ENCODE results near the gene PHF5A. TPM values are rescaled to one million over a fixed set of nuclear protein-coding genes. Genes with fewer than 3 reads are reported as not detected.
"Not testable (repeated sequence)": the region's sequence is repeated elsewhere in the genome, so short reads cannot be mapped to it uniquely, and the experiment has no call there.

The PHF5A gene
- polyA plus RNA-seq, 3 donors, result 50.2 to 59.2 (median 54.1) TPM

DNA sequence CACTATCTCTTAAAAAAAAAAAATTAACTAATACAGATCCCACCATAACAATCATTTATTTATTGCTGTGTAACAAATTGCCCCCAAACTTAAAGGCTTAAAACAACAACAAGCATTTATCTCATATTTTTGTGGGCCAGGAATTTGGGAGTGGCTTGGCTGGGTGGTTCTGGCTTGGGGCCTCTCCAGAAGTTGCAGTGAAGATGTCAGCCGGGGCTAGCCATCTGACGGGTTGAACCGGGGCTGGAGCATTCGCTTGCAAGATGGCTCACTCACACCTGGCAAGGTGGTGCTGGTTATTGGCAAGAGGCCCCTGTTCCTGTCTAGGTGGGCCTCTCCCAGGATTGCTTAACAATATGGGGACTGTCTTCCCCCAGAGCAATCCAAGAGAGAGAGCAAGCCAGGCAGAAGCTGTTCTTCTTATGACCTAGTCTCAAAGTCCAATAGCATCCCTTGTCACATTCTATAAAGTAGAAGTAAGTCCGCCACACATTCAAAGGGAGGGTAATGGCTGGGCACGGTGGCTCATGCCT is 29.9 kb upstream of the PHF5A start:
- DNase-seq, result no peak

DNA sequence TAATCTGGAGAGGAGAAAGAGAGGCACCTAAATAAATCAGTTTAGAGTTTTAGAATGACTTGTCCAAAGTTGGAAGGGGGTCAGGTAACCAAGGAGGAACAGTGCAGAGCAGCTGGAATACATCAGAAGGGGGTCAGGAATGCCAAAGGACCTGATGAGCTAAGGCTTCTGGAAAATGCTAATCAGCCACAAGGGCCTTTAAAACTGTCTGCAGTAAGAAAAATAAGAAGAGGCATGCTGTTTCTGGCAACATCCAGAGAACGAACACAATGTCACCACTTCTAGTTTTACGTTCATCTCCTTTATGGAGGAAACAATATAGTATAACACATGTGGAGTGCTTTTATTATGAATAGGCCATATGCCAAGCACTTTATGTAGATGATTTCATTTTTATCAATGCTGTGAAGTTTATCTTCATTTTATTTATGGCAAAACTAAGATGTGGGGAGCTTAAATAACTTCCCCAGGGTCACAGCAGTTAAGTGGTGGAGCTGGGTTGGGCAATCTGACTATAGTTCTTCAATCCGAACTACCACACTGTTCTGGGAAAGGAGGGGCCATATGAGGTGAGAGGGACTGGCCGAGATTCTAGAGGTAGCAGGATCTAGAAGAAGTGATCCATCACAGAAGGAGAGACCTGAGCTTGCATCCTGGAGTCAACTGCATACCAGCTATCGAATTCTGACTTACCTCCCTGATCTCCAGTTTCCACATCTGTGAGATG is 23.0 kb upstream of the PHF5A start:
- DNase-seq, result peak; percentile 54

DNA sequence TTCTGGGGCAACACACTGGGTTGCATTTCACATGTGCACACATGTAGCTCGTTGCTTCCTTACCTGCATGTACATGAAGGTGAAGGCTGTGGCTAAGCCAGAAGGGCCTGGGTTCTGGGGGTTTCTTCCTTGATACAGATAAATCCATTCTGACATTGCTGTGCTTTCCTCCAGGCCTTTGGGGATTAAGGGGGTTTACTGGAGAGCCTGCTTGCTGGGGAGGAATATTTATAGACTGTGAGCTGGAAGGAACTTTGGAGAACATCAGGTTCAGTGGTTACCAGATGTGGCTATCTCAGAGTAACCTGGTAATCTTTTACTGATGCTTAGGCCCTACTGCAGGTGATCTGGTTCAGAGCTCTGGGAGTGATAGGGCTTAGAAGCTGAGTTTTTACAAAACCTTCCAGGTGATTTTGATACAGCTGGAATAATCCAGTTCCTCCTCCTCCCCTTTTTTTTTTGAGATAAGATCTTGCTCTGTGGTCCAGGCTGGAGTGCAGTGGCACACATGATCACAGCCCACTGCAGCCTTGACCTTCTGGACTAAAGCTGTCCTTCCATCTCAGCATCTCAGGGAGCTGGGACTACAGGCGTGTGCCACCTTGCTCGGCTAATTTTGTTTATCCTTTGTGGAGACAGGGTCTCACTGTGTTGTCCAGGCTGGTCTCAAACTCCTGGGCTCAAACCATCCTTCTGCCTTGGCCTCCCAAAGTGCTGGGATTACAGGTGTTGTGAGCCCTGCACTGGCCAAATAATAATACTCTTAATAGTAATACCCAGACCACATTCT is 20.3 kb upstream of the PHF5A start:
- no peak for DNase-seq

- no peak for DNase-seq
Measured at GRCh38 chr22:41488076-41488475, 19.6 kb upstream of the PHF5A start.

DNA sequence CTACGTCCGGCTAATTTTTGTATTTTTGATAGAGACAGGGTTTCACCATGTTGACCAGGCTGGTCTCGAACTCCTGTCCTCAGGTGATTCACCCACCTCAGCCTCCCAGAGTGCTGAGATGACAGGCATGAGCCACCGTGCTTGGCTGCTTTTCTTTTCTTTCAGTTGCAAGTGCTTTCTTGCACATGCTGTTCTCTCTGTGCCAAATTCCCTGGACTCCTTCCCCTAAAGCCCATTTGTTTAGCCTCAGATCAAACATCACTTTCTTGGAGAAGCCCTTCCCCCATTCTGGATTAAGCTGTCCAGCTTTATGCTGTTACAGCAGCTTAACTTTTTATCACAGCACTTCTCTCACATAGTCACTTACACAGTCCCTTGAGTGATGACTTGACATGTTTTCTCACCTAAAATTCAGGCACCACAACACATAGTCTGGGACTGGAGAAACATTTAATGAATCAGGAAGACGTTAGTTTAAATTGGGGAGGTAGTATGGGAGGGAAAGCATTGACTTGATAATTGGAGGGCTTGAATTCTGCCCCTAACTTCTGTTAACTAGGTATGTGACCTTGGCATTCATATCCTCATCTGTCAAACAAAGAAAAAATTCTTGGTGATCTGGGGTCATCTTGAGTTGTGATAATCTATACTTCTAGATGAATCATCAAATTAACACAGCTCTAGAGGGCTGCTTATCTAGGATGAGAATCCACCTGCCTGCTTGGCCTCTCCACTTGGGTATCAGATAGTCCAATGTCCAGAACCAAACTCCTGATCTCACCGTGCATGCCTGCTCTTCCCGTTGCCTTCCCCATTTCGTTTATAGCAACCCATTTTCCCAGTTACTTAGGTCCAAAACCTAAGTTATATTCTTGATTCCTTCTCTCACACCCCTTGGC is 18.8 kb upstream of the PHF5A start:
- DNase-seq, result no peak

- no peak for DNase-seq
Measured at GRCh38 chr22:41485033-41485432, 16.5 kb upstream of the PHF5A start.

DNA sequence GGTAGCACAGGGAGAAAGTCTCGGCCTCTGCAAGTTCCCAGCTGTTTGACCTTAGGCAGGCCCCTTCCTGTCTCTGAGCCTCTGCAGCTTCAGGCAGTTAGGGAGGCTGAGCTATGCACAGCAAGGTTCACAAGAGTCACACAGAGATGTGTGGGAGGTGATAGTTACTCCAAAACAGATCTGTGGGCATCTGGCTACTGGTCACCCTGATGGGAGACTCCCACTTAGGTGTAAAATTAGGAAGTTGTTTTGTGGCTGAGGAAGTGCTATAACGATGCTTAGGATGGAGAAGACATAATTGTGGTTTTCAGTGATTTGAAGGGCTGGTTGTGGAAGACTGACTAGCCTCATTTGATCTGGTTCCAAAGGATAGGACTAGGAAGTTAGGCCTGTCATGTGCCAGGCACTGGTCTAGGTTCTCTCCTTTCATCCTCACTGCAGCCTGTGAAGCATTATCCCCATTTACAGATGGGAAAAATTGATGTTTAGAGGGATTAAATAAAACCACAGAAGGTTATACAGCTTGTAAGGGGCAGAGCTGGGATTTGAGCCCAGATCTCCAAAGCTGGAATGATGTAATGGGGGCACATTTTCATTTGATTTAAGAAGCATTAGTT is 13.9 kb upstream of the PHF5A start:
- no peak for DNase-seq

DNA sequence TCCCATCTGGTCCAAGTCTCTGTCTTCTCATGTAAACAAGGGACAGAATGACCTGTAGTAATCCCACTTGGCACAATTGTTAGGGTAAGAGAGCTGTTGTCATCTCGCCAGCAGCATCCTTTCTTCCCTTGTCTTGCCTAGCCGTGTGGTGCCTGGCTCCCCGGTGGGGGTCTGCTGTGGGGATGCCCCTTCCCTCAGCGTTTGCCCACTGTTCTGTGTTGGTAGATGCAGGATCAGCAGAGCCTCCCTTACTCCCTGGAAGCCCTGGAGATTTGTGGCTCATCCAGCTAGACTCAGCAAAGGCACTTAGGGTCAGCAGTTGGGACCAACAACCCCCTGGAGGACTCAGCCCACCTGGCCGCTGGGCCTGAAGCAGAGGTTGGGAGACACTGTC is 13.4 kb upstream of the PHF5A start:
- no peak for DNase-seq

DNA sequence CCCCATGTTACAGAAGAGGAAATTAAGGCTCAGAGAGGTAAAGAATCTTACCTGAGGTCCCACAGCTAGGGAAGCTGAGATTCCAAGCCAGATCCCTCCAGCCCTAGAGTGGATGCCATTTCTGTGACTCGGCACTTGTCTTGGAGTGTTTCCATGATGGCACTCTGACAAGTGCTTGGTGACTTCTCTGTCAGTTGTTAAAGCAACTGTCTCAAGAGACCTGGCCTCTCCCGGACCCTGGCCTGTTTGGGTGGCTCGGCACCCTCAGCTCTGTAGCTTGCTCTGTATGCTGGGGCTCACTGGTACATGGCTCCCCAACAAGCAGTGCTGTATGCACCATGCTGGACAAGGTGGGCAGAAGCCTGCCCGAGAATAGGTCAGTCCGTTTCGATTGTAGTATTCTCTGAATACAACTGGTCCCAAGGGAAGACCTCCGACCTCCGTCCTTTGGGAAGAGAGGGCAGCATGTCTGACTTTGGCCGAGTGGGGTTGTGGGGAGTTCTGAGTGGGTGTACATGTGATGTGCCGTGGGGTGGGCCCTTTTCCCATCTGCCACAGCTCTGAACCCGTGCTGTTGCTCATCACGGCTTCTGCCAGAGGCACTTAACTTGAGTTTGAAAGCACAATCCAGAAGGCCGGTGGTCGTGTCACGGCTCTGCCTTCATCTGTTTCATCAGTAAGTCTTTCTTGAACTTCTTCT is 12.8 kb upstream of the PHF5A start:
- DNase-seq, result no peak

DNA sequence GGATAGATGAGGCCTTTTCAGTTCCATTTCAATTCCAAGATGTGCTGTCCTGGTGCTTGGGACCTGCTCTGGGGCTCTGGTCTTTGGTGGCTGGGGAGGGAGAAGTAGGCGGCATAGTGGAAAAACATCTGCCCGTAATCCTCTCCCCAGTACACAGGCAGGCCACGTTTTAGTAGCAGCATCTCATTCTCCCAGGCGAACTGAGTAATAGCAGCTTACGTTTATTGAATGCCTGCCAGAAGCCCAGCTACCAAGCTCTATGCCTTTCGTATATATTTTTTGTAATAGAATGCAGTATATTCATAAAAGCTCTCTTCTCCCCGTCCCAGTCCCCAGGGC is 11.9 kb upstream of the PHF5A start:
- no peak for DNase-seq

GRCh38 chr22:41479671-41480396 is 11.3 kb upstream of the PHF5A start:
- DNase-seq, result no peak

DNA sequence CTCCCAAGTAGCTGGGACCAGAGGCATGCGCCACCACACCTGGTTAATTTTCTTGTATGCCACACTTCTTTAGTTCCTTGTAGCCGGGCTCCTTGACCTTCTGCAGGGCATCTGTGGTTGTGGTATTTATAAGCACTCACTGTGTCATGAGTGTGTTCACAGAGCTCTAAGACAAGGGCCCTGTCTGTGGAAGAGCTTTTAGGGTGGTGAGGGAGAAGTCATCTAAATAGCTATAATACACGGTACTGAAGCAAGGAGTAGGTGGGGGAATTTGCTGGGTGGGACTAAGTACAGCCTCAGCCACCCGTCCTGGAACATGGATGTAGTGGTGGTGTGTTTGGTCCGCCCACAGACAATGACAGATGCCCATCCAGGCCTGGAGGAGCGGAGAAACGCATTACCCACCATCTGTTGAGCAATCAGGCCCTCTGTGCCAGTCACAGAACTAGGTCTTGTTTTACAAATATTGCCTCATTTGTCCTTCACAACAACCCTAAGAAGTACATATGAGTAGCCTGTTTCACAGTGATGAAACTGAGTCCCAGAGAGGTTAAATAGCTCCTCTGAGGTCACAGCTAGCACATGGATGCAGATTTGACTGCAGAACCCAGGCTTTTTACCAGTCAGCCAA is 10.5 kb upstream of the PHF5A start:
- DNase-seq, result no peak

DNA sequence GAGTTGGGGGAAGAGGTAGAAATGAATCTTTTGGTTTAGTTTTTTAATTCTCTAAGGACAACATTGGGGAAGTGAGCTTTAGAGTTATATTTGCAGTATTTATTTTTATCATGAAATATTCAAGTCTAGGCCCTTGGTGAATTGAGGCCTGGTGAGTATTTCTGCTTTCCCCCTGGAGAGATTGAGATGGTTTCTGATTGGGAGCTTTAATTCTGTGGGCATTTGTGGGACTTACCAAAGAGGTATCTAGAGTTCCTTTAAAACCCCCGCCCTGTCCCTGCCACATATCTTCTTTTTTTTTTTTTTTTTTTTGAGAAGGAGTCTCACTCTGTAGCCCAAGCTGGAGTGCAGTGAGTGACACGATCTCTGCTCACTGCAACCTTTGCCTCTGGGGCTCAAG is 10.0 kb upstream of the PHF5A start:
- no peak for DNase-seq

DNA sequence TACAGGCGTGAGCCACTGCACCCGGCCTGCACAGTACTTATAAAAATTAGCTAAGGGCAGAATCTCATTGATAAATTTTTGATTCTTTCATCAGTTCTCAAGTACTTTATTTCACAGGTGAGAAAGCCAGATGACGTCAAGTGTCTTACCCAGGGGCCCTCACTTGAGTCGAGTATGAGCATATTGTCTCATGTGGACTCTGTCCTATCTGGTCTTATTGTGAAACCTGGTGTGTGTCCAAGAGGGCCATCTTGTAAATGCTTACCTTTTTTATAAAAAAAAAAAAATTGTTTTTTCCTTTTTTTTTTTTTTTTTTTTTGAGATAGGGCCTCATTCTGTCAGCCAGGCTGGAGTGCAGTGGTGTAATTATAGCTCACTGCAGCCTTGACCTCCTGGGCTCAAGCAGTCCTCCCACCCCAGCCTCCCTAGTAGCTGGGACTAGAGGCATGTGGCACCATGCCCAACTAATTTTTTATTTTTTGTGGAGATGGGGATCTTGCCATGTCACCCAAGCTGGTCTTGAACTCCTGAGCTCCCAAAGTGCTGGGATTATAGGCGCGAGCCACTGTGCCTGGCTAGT is 6.5 kb upstream of the PHF5A start:
- no peak for DNase-seq

- no peak for DNase-seq
Measured at GRCh38 chr22:41471568-41471967, 3.1 kb upstream of the PHF5A start.

GRCh38 chr22:41470886-41471285 is 2.4 kb upstream of the PHF5A start:
- DNase-seq, result no peak

GRCh38 chr22:41469218-41469851 is 843 bp upstream of the PHF5A start:
- DNase-seq, result no peak

GRCh38 chr22:41461901-41462300 is 6.6 kb downstream of the PHF5A start:
- no peak for DNase-seq

GRCh38 chr22:41460071-41460470 is 8.4 kb downstream of the PHF5A start:
- DNase-seq, result not testable (repeated sequence)
